ENCODE measurements around the gene DCST2.
"Not testable (repeated sequence)": the region's sequence is repeated elsewhere in the genome, so short reads cannot be mapped to it uniquely, and the experiment has no call there.

Gene DCST2

DNA sequence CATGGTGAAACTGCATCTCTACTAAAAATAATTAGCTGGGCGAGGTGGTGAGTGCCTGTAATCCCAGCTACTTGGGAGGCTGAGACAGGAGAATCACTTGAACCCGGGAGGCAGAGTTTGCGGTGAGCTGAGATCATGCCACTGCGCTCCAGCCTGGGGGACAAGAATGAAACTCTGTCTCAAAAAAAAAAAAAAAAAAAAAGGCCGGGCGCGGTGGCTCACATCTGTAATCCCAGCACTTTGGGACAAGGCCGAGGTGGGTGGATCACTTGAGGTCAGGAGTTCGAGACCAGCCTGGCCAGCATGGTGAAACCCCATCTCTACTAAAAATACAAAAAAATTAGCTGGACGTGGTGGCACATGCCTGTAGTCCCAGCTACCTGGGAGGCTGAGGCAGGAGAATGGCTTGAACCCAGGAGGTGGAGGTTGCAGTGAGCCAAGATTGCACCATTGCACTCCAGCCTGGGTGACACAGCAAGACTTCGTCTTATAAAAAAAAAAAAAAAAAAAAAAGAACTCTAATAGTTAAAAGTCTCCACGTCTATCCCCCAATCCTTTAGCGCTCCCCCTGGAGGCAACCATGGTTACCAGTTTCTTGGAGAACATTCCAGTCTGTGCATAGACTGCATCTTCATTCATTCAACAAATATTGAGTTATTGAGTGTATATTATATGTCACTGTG lies 38.1 kb downstream of the DCST2 start:
- not testable (repeated sequence) for H3K4me3 ChIP-seq (ENCODE audit: low read length); DNase-seq (ENCODE audit: low read depth)
- TF ChIP-seq, protein P1, sequence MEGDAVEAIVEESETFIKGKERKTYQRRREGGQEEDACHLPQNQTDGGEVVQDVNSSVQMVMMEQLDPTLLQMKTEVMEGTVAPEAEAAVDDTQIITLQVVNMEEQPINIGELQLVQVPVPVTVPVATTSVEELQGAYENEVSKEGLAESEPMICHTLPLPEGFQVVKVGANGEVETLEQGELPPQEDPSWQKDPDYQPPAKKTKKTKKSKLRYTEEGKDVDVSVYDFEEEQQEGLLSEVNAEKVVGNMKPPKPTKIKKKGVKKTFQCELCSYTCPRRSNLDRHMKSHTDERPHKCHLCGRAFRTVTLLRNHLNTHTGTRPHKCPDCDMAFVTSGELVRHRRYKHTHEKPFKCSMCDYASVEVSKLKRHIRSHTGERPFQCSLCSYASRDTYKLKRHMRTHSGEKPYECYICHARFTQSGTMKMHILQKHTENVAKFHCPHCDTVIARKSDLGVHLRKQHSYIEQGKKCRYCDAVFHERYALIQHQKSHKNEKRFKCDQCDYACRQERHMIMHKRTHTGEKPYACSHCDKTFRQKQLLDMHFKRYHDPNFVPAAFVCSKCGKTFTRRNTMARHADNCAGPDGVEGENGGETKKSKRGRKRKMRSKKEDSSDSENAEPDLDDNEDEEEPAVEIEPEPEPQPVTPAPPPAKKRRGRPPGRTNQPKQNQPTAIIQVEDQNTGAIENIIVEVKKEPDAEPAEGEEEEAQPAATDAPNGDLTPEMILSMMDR (conservative IDR thresholded peaks at IDR 0.05; ENCODE audit: low read depth, low read length), result peak; percentile 60

DNA sequence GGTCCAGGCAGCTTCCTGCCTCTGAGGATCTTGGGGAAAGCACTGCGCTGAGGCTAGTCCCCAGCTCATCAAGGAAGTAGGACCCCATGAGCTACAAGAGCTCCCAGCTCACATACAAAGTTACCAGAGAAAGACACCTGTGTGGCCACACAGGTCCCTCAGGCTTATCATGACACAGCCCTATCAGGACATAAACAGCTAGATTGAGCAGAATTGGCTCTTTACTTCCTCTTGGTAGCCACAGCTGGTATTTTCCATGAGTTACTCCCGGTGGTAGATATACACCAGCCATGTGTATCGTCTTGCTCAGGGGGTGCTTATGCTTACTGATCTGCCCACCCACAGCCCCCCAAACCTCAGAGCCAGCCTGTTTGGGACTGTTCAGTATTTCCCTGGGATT lies 39.0 kb downstream of the DCST2 start:
- TF ChIP-seq, protein P1 (conservative IDR thresholded peaks at IDR 0.05; ENCODE audit: low read depth, low read length), result no peak

DNA sequence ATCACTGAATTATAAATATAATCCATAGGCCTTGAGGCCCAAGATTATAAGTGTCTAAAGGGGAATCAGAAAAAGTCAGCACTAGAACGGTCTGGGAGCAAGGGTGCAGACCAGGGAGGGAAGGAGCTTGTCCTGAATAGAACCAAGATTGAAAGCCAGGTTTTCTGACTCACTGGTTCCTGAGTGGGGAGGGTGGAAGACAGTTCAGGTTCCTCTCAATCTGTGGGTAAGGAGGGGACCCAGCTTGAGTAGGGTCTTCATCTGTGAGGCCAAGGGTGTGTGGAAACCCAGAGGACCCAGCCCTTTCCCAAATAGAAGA lies 39.4 kb downstream of the DCST2 start:
- DNase-seq (ENCODE audit: low read depth), result no peak
- TF ChIP-seq, protein P1 (conservative IDR thresholded peaks at IDR 0.05; ENCODE audit: low read depth, low read length), result no peak
- H3K4me3 ChIP-seq (ENCODE audit: low read length), result no peak overlapping the region

More for the DNA sequence above, 39.0 kb downstream of the DCST2 start:
- no peak overlapping the region for H3K4me3 ChIP-seq (ENCODE audit: low read length)
- DNase-seq (ENCODE audit: low read depth), result no peak

DNA sequence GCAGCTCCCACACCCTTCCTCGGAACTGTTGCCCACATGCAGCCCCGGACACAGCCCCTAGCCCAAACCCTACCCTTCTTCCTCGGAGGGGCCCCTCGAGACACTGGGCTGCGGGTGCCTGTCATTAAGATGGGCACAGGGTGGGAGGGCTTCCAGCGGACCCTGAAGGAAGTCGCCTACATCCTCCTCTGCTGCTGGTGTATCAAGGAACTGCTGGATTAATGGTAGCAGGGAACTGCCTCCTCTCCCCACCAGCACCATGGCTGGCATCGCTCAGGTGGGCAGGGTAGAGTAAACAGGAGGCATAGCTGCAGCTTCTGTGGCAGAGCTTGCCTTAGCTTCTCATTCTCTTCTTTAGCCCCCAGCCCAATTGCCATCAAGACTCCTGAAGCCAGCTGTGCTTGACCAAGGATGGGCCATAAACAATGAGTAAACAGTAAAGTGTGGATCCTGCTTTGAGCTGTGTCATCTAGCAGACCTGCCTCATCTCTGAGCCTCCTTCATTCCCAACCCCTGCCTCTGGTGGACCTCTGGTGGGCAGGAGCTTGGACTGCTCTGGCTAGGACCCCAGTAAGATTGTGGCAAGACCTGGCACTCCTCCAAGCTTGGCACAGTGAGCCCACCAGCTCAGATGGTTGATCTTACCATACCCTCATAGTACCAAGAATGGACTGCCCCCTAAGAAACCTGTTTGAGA lies 39.9 kb downstream of the DCST2 start, which contains the start of gene LENEP:
TSS of gene LENEP (plus strand) at position 15 of the 697 bp plus-strand sequence. CDS start at position 37, 22 bp downstream.
- DNase-seq (ENCODE audit: low read depth), result no peak
- H3K4me3 ChIP-seq (ENCODE audit: low read length), result no peak within 1 kb of the TSS
- TF ChIP-seq, protein P1 (conservative IDR thresholded peaks at IDR 0.05; ENCODE audit: low read depth, low read length), result no peak

DNA sequence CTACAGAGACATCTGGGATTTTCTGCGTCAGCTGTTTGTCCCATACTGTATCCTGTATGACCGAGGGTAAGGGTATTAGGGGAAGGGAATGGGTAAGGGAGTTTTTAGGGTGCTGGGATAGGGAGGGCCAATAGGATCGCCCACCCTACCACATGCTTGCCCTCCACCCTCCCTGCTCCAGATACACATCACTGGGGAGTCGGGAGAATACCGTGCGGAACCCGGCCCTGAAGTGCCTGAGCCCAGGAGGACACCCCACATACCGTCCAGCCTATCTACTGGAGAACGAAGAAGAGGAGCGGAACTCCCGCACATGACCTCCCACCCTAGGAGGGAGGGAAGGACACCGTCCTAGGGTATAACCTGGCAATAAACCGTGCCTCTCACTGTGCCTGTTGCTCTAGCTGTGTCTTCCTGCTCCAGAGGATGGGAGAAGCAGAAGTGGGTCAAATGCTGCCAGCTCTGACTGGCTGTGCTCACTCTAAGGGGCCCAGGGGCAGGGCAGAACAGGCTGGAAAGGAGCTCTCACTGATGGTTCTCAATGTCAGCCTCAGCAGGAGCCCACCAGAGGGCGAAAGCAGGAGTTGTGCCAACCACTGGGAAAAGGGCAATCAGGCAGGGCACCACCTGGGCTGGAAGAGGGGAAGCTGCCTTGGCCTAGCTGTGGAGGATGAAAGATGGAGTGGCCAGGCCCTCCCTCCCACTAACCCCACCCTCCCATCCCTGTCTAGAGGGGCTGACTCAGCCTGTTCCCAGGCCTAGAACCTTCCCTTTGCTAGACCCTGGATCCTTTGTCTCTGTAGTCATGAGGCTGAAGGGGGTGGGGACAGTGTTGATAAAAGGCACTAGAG lies 40.6 kb downstream of the DCST2 start:
- TF ChIP-seq, protein P1 (conservative IDR thresholded peaks at IDR 0.05; ENCODE audit: low read depth, low read length), result peak; percentile 35
- no peak overlapping the region for H3K4me3 ChIP-seq (ENCODE audit: low read length)
- no peak for DNase-seq (ENCODE audit: low read depth)

DNA sequence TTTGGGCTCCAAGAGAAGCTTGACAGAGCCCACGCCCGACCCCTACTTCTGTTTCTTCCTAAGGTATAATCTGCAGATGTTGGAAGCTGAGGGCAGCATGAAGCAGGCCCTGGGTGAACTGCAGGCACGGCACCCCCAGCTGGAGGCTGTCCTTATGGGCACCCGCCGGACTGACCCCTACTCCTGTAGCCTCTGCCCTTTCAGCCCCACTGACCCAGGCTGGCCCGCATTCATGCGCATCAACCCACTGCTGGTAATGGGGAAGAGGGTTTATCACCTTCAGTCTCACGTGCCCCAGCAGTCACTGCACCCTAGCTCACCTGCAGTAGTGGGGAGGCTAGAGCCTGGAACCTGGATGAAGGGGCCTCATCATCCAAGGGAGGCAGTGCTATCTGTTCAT lies 43.3 kb downstream of the DCST2 start:
- no peak for DNase-seq (ENCODE audit: low read depth)
- TF ChIP-seq, protein P1 (conservative IDR thresholded peaks at IDR 0.05; ENCODE audit: low read depth, low read length), result no peak
- H3K4me3 ChIP-seq (ENCODE audit: low read length), result no peak overlapping the region

All from retinal pigment epithelial cell (primary cell).